NCI-H82 treated with DMSO at 0.1 percent for 48 hours (cell line): ENCODE data around the gene SLC22A13.
"Not testable (repeated sequence)": the region's sequence is repeated elsewhere in the genome, so short reads cannot be mapped to it uniquely, and the experiment has no call there.

Experiments used
- DNase-seq: peaks from one replicate; lab custom pipeline; 2025; ENCODE audit not compliant: unreplicated experiment; lab: John Stamatoyannopoulos, UW

Gene SLC22A13

GRCh38 chr3:38264353-38264771 is 1.2 kb upstream of the SLC22A13 start:
- no peak for DNase-seq

- no peak for DNase-seq
Observed at GRCh38 chr3:38264779-38265178, 833 bp upstream of the SLC22A13 start.

GRCh38 chr3:38266810-38267209 is 1.2 kb downstream of the SLC22A13 start:
- DNase-seq = no peak

GRCh38 chr3:38267662-38268061 is 2.0 kb downstream of the SLC22A13 start:
- DNase-seq = no peak

GRCh38 chr3:38268087-38268486 is 2.5 kb downstream of the SLC22A13 start:
- no peak for DNase-seq

GRCh38 chr3:38268522-38268921 is 2.9 kb downstream of the SLC22A13 start:
- DNase-seq = no peak

GRCh38 chr3:38270606-38271005 is 5.0 kb downstream of the SLC22A13 start:
- DNase-seq = no peak

GRCh38 chr3:38271553-38271952 is 5.9 kb downstream of the SLC22A13 start:
- no peak for DNase-seq

- DNase-seq = no peak
Observed at GRCh38 chr3:38274864-38275649, 9.4 kb downstream of the SLC22A13 start.

GRCh38 chr3:38275658-38276057 is 10.0 kb downstream of the SLC22A13 start:
- no peak for DNase-seq

GRCh38 chr3:38276081-38276916 is 10.7 kb downstream of the SLC22A13 start:
- no peak for DNase-seq

GRCh38 chr3:38276917-38277630 is 11.5 kb downstream of the SLC22A13 start:
- DNase-seq = no peak

- DNase-seq = no peak
Observed at GRCh38 chr3:38278841-38279240, 13.2 kb downstream of the SLC22A13 start.

GRCh38 chr3:38281895-38282686 is 16.5 kb downstream of the SLC22A13 start, which contains the start of gene SLC22A14:
Gene SLC22A14, plus strand, starts transcription at chr3:38282294. Its CDS starts 23,733 bp downstream, at chr3:38306027.
- DNase-seq = no peak

GRCh38 chr3:38283810-38284755 is 18.5 kb downstream of the SLC22A13 start:
- DNase-seq = no peak

GRCh38 chr3:38284756-38285150 is 19.1 kb downstream of the SLC22A13 start:
- no peak for DNase-seq

- DNase-seq = not testable (repeated sequence)
Observed at GRCh38 chr3:38289286-38290217, 23.9 kb downstream of the SLC22A13 start.

- not testable (repeated sequence) for DNase-seq
Observed at GRCh38 chr3:38297053-38297452, 31.4 kb downstream of the SLC22A13 start.
